Endothelial cell of umbilical vein (primary cell): ENCODE measurements around the gene NCK2. TPM values are rescaled to one million over a fixed set of nuclear protein-coding genes. Genes with fewer than 3 reads are reported as not detected.

Source experiments
- BruUV-seq: library from RNA; stranded (reverse); fragments of 400-500 nt; replicated peaks from 2 replicates; lab custom pipeline; 2021; lab: Mats Ljungman, UMichigan
- CTCF ChIA-PET: fragments of 300-600, 350-600 bp; sonication (Branson Sonifier 250); formaldehyde crosslinking; loops from one replicate; lab custom pipeline; 2021; ENCODE audit warnings: antibody characterized with exemption, inconsistent platforms; lab: Charles Lee
- POLR2A ChIA-PET: fragments of 300-600, 350-600 bp; sonication (Branson Sonifier 250); formaldehyde crosslinking; loops from one replicate; lab custom pipeline; 2021; ENCODE audit warnings: antibody characterized with exemption, inconsistent platforms; lab: Charles Lee
- DNase-seq: peaks from one replicate; pipeline ENCODE4 v3.0.0-alpha.2; 2011; ENCODE audit warnings: low read depth, low spot score
- FAIRE-seq: peaks from 2 replicates; lab custom pipeline; 2011; peaks lifted over from hg19 to GRCh38; lab: Jason Lieb, UNC
- H2AFZ ChIP-seq: 2 replicates; pipeline ENCODE4 v1.6.0; 2012; ENCODE audit warnings: low read depth, low read length, control low read depth, inconsistent platforms
- H3K27ac ChIP-seq: 2 replicates; pipeline ENCODE4 v1.5.1; 2011; ENCODE audit warnings: low read depth, mild to moderate bottlenecking, control low read depth, low read length, moderate library complexity; ENCODE audit not compliant: insufficient read depth
- H3K27me3 ChIP-seq, 2 experiments: 2 replicates each; pipeline versions ENCODE4 v1.6.0 to v1.6.1; 2011; ENCODE audit warnings: low read length in 2 of 2, mixed read lengths in 1 of 2; ENCODE audit not compliant: control insufficient read depth in 2 of 2, insufficient read depth in 2 of 2
- H3K36me3 ChIP-seq, 2 experiments: 2 replicates in 1 of 2; 3 replicates in 1 of 2; pipeline ENCODE4 v1.5.1; 2011; ENCODE audit warnings: low read length in 2 of 2, mild to moderate bottlenecking in 1 of 2, moderate library complexity in 1 of 2; ENCODE audit not compliant: control insufficient read depth in 2 of 2, insufficient read depth in 2 of 2; ENCODE audit errors: extremely low read depth in 1 of 2
- H3K4me1 ChIP-seq: 3 replicates; pipeline ENCODE4 v1.5.1; 2011; ENCODE audit warnings: mild to moderate bottlenecking, low read length; ENCODE audit not compliant: control insufficient read depth, insufficient read depth; ENCODE audit errors: extremely low read depth
- H3K4me2 ChIP-seq: 2 replicates; pipeline ENCODE4 v1.6.1; 2011; ENCODE audit warnings: low read length, control low read depth, mixed read lengths; ENCODE audit not compliant: insufficient read depth
- H3K4me3 ChIP-seq, 3 experiments: fragments of 200-600 bp in 1 of 3; sonication (generic), shearing (Covaris generic) in 1 of 3; replicated peaks in 1 of 3; 2 replicates each; pipeline ENCODE4 v1.5.1; 2011 to 2016; ENCODE audit warnings: control low read depth in 3 of 3, low read length in 3 of 3, mild to moderate bottlenecking in 2 of 3, inconsistent platforms in 1 of 3, low read depth in 1 of 3, moderate library complexity in 1 of 3; ENCODE audit not compliant: insufficient read depth in 1 of 3
- H3K79me2 ChIP-seq: 2 replicates; pipeline ENCODE4 v1.6.0; 2012; ENCODE audit warnings: low read length, inconsistent platforms; ENCODE audit not compliant: control insufficient read depth, insufficient read depth
- H3K9ac ChIP-seq: replicated peaks from 2 replicates; pipeline ENCODE3; 2011; ENCODE audit warnings: low read length, control low read depth; ENCODE audit not compliant: insufficient read depth; ENCODE audit errors: extremely low read depth
- H3K9me1 ChIP-seq: replicated peaks from 3 replicates; pipeline ENCODE4 v1.6.0; 2011; ENCODE audit warnings: mild to moderate bottlenecking, low read length; ENCODE audit not compliant: control insufficient read depth, insufficient read depth; ENCODE audit errors: extremely low read depth
- H3K9me3 ChIP-seq: replicated peaks from 2 replicates; pipeline ENCODE4 v1.5.1; 2012; ENCODE audit warnings: low read length, inconsistent platforms; ENCODE audit not compliant: control insufficient read depth, insufficient read depth
- H4K20me1 ChIP-seq: replicated peaks from 2 replicates; pipeline ENCODE3; 2011; ENCODE audit warnings: mild to moderate bottlenecking, low read length; ENCODE audit not compliant: control insufficient read depth, insufficient read depth; ENCODE audit errors: extremely low read depth
- CTCF ChIP-seq, 2 donors: IDR thresholded peaks; 1 replicate in 1 of 2; 2 replicates in 1 of 2; pipeline ENCODE4 v1.5.1; 2011; ENCODE audit warnings: low read length in 2 of 2, mild to moderate bottlenecking in 2 of 2, moderate library complexity in 2 of 2, control low read depth in 1 of 2, inconsistent platforms in 1 of 2, low read depth in 1 of 2; ENCODE audit not compliant: insufficient read depth in 1 of 2; ENCODE audit errors: extremely low read depth in 1 of 2
- EZH2 ChIP-seq: IDR thresholded peaks from 2 replicates; pipeline ENCODE4 v1.6.1; 2012; ENCODE audit warnings: borderline replicate concordance, low read depth, mild to moderate bottlenecking, moderate library complexity, low read length, inconsistent platforms; ENCODE audit not compliant: severe bottlenecking
- FOS ChIP-seq: IDR thresholded peaks from 2 replicates; pipeline ENCODE4 v1.6.1; 2011; ENCODE audit warnings: mild to moderate bottlenecking, low read length, moderate library complexity, borderline replicate concordance; ENCODE audit not compliant: insufficient read depth
- GATA2 ChIP-seq: IDR thresholded peaks from 2 replicates; pipeline ENCODE4 v1.7.0; 2011; ENCODE audit warnings: low read depth, mild to moderate bottlenecking, moderate library complexity, mixed read lengths, low read length; ENCODE audit not compliant: insufficient read length, insufficient read depth
- JUN ChIP-seq: IDR thresholded peaks from 2 replicates; pipeline ENCODE4 v1.6.1; 2011; ENCODE audit warnings: borderline replicate concordance, low read depth; ENCODE audit not compliant: insufficient read length, insufficient read depth
- MAX ChIP-seq: IDR thresholded peaks from 2 replicates; pipeline ENCODE4 v1.6.1; 2011; ENCODE audit not compliant: insufficient read depth, insufficient read length
- MYC ChIP-seq: IDR thresholded peaks from one replicate; pipeline ENCODE4 v1.6.1; 2011; ENCODE audit warnings: mild to moderate bottlenecking, low read depth, low read length
- POLR2A ChIP-seq: IDR thresholded peaks from 2 replicates; pipeline ENCODE4 v1.6.1; 2012; ENCODE audit warnings: low read depth, mild to moderate bottlenecking, control low read depth, low read length
- POLR2AphosphoS5 ChIP-seq: IDR thresholded peaks from 2 replicates; pipeline ENCODE4 v1.6.1; 2012; ENCODE audit warnings: low read depth, mild to moderate bottlenecking, control low read depth, low read length, moderate library complexity; ENCODE audit not compliant: insufficient read depth
- dilution Hi-C: fragments of 300-500 bp; cut with MboI; formaldehyde crosslinking; loops from one replicate; pipeline ENCODE4 v1.15.0; 2019; ENCODE audit warnings: low sequenced_read_pairs; ENCODE audit not compliant: extremely low pct_ligation_motif_present
- intact Hi-C: fragments of 100-400 bp; cut with micrococcal nuclease; formaldehyde crosslinking; loops from one replicate; pipeline ENCODE4 v1.10.0; 2022
- polyA plus RNA-seq, 4 experiments: library from polyadenylated mRNA; depleted of rRNA in 3 of 4; stranded (reverse) in 3 of 4; unstranded in 1 of 4; fragments of >200 nt; gene quantifications; 2 replicates each; pipeline versions ENCODE4 v1.2.1 to v1.2.3, GENCODE V29; 2011 to 2012; ENCODE audit warnings: missing spikeins in 1 of 4
- total RNA-seq: library from RNA; stranded (reverse); gene quantifications from 2 replicates; pipeline ENCODE4 v1.2.3, GENCODE V29; 2021

The NCK2 gene
- total and polyA plus RNA-seq, 2 donors (not counting 3 experiments of a cell fraction or from before 2014, with no cell fraction given): 23.8 to 39.1 TPM

GRCh38 chr2:105761931-105762515 is 17.3 kb downstream of the NCK2 start:
- intact Hi-C loops: no loop called here
- dilution Hi-C loops: no loop called here
- no peaks in the 10 kb centered on the region for H3K9me1 ChIP-seq
- H3K4me2 ChIP-seq: no peak overlapping the region
- POLR2A ChIA-PET: no interaction called here
- H3K9me3 ChIP-seq: no peaks in the 10 kb centered on the region
- no peak overlapping the region for H3K9ac ChIP-seq
- no peaks in the 10 kb centered on the region for H3K27me3 ChIP-seq
- no peak overlapping the region for H3K4me3 ChIP-seq
- FAIRE-seq (no peak), DNase-seq (no peak)
- no TSS peak for BruUV-seq
- no peak for TF ChIP-seq CTCF (IDR thresholded peaks at IDR 0.05; ENCODE audit: extremely low read depth in 1 of 2, insufficient read depth in 1 of 2, low read depth in 1 of 2, low read length in 2 of 2)
- TF ChIP-seq MYC: no peak
- no peak for TF ChIP-seq POLR2AphosphoS5
- no peak for TF ChIP-seq MAX
- no peak for TF ChIP-seq GATA2
- TF ChIP-seq POLR2A: no peak
- TF ChIP-seq EZH2: no peak
- TF ChIP-seq FOS: no peak
- TF ChIP-seq JUN: no peak
- peaks cover 61% of the 10 kb centered on the region for H3K79me2 ChIP-seq
- peaks cover 2% of the 10 kb centered on the region for H4K20me1 ChIP-seq
- no peak overlapping the region for H3K27ac ChIP-seq
- H2AFZ ChIP-seq: no peak overlapping the region
- H3K4me1 ChIP-seq: no peaks in the 10 kb centered on the region
- no peaks in the 10 kb centered on the region for H3K36me3 ChIP-seq
- CTCF ChIA-PET: interaction anchor here (1.6 kb wide), 1 partner anchor 9 kb away, joined by 4 read pairs; no protein-coding TSS in a partner anchor
